ENCODE data around the gene RHBDL1.
A peak's percentile ranks its signal among the peaks of the same experiment; 100 is the strongest.

The RHBDL1 gene

GRCh38 chr16:674968-675883 is at the start of gene RHBDL1:
RHBDL1 (plus strand) TSS chr16:675671; CDS start chr16:675791, 120 bp downstream.
- DNase-seq = no peak

- DNase-seq = no peak
Measured at GRCh38 chr16:625977-626765, 49.3 kb upstream of the RHBDL1 start.

DNA sequence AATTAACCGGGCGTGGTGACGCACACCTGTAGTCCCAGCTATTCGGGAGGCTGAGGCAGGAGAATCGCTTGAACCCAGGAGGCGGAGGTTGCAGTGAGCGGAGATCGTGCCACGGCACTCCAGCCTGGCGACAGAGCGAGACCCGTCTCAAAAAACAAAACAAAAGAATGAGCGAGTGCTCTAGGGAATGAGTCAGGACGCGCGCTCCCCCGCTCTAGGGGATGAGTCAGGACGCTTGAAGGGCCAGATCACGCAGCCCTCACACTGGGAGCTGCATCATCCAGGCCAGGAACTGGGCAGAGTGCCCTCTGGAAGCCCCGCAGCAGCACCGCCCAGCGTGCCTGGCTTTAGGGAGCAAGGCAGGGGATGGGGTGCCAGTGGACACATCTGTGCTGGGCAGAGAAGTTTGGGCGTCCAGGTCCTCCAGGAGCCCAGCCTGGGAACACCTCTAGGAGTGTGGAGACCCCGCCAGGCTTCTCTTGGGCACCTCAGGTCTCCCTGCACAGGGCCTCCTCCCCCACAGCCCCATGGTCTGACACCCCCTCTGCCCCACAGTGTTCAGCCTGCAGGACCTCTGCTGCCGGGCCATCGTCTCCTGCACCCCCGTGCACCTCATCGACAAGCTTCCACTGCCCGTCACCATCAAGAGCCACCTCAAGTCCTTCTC is 48.6 kb upstream of the RHBDL1 start:
- no peak for DNase-seq

DNA sequence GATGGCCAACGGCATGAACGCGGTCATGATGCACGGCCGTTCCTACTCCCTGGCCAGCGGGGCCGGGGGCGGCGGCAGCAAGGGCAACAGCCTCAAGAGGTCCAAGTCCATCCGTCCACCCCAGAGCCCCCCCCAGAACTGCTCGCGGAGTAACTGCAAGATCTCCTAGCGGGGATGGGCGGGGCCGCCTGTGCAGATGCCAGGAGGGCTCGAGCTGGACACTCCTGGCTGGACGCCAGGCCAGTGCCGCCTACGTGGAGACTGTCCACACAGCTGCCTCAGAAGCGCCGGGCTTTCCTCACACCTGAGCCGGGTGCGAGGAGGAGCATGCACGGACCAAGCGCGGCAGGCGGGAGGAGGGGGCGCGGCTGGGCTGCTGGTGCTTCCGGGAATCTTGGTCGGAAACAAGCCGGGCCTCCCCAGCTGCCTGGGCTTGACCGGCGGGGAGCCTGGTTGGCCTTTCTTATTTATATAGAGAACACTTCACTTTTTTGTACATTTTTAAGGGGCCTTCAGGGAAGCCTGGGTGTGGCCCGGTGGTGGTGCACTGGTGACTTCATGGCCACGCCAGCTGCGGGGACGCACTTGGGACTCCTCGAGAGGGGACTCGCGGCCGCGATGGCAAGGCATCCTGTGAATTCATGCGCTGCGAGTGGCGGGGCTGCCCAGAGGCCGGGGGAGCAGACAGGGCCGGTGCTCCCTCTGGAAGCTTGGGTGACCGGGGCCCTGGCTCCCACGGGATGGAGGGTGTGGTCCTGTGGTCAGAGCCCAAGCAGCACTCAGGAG is 47.8 kb upstream of the RHBDL1 start:
- DNase-seq = no peak

- no peak for DNase-seq
Measured at GRCh38 chr16:628321-629061, 47.0 kb upstream of the RHBDL1 start.

- no peak for DNase-seq
Measured at GRCh38 chr16:629185-629832, 46.2 kb upstream of the RHBDL1 start.

DNA sequence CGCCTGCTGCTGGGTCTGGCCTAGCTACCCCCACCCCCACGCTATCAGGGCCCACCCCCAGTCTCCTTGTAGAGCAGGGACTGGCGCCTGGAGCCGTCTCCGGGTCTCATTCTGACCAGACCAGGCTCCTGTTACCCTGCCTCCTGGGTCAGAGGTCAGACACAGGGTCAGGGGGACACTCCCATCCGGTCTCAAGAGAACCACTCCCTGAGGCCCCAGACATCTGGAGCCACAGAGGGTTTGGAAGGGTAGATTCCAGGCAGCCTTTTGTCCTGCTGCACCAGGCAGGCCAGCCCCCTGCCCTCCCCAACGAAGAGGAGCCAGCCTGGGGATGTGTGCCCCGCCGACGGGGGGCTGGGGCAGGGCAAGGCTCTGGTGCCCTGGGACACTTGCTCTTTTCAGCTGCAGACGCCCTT is 45.6 kb upstream of the RHBDL1 start:
- no peak for DNase-seq

DNA sequence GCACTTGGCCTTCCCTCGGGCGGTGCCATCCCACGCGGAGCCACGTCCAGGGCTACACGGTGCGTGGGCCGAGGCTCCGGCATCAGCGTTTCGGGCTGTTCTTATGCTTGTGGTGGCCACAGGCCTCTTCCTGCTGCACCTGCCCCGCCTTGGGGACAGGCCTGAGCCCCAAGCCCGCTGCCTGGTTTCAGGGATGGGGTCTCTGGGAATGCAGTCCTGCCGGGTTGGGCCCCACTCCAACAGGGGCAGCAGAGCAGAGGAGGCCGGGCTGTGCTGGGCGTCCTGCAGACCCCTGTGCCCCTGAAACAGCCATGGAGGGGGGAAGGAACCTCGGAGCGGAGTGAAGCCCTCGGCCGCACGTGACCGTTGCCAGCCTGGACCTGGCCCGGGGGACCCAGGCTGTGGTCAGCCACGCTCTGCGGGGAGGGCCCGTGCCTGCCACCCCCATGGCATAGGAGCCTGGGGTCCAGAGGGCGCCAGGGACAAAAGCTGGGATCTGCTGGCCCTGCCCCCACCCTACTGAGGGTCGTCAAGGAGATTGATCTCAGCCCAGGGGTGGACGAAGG is 45.1 kb upstream of the RHBDL1 start:
- DNase-seq = no peak

DNA sequence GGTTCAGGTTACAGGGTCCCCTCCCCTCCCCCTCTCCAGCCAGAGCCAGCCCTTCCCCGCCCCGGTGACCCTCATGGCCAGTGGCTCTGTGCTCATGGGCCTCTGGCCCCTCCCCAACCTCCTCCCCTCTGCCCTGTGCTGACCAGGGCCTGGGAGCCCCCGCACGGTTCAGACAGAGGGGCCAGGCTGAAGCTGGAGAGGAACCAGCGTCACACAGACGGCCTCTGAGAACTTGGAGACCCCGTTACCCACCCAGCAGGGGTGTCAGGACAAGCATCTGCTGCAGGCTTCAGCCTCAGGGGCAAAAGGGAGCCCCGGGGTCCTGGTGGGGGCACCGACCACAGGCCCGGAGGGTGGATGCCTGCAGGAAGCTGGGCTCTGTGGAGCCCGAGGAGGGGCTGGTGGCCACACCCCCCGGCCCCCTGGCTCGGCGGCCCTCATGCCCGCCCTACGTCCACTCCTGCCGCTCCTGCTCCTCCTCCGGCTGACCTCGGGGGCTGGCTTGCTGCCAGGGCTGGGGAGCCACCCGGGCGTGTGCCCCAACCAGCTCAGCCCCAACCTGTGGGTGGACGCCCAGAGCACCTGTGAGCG is 44.6 kb upstream of the RHBDL1 start, which contains the start of gene WFIKKN1:
Gene WFIKKN1 (plus strand): TSS at position 171 of the 591 bp plus-strand sequence. CDS start 269 bp downstream, at position 440.
- no peak for DNase-seq

- no peak for DNase-seq
Measured at GRCh38 chr16:631808-632358, 43.6 kb upstream of the RHBDL1 start.

DNA sequence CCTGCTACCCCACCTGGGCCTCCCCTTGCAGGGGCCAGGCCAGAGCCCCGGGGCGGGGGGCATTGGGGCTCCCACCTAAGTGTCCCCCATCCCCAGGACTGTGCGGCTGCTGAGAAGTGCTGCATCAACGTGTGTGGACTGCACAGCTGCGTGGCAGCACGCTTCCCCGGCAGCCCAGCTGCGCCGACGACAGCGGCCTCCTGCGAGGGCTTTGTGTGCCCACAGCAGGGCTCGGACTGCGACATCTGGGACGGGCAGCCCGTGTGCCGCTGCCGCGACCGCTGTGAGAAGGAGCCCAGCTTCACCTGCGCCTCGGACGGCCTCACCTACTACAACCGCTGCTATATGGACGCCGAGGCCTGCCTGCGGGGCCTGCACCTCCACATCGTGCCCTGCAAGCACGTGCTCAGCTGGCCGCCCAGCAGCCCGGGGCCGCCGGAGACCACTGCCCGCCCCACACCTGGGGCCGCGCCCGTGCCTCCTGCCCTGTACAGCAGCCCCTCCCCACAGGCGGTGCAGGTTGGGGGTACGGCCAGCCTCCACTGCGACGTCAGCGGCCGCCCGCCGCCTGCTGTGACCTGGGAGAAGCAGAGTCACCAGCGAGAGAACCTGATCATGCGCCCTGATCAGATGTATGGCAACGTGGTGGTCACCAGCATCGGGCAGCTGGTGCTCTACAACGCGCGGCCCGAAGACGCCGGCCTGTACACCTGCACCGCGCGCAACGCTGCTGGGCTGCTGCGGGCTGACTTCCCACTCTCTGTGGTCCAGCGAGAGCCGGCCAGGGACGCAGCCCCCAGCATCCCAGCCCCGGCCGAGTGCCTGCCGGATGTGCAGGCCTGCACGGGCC is 42.8 kb upstream of the RHBDL1 start:
- DNase-seq = no peak

DNA sequence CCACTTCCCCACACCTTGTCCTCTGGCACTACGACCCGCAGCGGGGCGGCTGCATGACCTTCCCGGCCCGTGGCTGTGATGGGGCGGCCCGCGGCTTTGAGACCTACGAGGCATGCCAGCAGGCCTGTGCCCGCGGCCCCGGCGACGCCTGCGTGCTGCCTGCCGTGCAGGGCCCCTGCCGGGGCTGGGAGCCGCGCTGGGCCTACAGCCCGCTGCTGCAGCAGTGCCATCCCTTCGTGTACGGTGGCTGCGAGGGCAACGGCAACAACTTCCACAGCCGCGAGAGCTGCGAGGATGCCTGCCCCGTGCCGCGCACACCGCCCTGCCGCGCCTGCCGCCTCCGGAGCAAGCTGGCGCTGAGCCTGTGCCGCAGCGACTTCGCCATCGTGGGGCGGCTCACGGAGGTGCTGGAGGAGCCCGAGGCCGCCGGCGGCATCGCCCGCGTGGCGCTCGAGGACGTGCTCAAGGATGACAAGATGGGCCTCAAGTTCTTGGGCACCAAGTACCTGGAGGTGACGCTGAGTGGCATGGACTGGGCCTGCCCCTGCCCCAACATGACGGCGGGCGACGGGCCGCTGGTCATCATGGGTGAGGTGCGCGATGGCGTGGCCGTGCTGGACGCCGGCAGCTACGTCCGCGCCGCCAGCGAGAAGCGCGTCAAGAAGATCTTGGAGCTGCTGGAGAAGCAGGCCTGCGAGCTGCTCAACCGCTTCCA is 42.0 kb upstream of the RHBDL1 start:
- no peak for DNase-seq

GRCh38 chr16:634051-634670 is 41.3 kb upstream of the RHBDL1 start:
- DNase-seq = no peak

GRCh38 chr16:634996-635395 is 40.5 kb upstream of the RHBDL1 start:
- no peak for DNase-seq

DNA sequence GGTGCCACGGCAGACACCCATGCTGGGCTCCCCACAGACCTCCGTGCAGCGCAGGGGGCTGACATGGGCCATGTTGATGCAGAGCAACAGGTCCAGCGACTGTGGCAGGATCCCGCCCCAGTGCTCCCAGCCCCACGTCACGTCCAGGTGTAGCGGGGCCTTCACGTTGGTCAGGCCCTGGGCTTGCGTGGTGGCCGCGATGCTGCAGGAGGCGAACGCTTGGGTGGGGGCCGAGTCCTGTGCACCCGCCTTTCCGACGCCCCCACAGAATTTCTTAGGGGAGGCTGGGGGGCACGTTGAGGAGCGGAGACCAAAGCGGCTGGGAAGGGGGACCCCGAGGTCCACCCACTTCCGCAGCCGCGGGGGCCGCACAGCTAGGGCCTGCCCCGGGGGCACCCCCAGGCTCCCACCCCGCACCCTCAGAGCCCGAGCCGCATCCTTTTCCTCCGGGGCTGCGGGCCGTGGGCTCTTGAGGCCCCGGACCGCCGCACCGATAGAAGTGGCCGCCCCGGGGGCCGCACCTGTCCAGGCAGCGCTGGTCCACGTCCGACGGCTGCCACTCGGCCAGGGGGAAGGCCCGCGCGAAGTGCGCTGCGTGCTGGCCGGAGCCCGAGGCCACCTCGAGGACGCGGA is 39.8 kb upstream of the RHBDL1 start:
- DNase-seq = no peak

- DNase-seq = peak; percentile 95 to 96
Measured at GRCh38 chr16:636206-637080, 39.0 kb upstream of the RHBDL1 start, which contains the start of gene METTL26. METTL26 (minus strand) TSS chr16:636305; CDS start chr16:636290, 15 bp downstream.

Data from NCI-H187 (cell line).